ENCODE results near the gene STAB1. TPM values are rescaled to one million over a fixed set of nuclear protein-coding genes. Genes with fewer than 3 reads are reported as not detected.

STAB1 gene
- total and polyA plus RNA-seq, 2 of the 13 experiments (the other 11 are each of a cell fraction or from before 2014, with no cell fraction given): 0.09 to 0.34 TPM

DNA sequence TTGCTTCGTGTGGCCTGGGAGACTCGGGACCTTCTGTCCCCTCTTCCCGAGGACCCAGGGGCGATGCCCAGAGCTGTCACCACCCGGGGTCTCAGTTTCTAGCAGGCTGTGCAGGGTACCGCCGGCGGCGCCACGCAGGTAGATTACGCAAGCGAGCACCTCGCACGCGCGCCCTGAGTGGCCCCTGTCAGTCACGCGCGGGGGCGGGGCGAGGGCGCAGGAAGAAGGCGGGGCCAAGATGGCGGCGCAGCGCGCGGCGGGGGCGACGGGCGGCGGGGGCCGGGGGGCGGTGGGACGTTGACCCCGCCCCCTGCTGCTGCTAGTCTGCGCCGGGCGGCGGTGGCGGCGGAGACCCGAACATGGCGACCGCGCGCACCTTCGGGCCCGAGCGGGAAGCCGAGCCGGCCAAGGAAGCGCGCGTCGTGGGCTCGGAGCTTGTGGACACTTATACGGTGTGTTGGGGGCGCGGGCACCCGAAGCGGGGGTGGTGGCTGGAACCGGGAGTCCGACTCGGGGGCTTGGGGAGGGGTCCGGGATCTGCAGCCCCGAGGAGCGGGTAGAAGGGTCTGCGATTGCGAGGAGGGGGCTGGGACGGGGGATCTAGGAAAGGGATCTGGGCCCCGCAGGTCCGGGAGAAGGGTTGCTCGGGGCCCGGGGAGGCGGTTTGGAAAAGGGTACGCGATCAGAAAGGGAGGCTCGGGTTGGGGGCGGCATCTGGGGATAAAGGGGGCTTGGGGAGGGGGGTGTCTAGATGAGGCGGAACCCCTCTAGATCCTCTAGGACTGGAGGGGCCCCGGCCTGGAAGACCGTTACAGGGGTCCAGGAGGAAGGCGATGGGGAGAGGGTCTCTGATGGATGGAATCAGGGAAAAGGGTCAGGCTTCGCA, 39.6 kb upstream of the STAB1 start, which contains the start of gene NISCH (continued):
- TF ChIP-seq, protein P1, sequence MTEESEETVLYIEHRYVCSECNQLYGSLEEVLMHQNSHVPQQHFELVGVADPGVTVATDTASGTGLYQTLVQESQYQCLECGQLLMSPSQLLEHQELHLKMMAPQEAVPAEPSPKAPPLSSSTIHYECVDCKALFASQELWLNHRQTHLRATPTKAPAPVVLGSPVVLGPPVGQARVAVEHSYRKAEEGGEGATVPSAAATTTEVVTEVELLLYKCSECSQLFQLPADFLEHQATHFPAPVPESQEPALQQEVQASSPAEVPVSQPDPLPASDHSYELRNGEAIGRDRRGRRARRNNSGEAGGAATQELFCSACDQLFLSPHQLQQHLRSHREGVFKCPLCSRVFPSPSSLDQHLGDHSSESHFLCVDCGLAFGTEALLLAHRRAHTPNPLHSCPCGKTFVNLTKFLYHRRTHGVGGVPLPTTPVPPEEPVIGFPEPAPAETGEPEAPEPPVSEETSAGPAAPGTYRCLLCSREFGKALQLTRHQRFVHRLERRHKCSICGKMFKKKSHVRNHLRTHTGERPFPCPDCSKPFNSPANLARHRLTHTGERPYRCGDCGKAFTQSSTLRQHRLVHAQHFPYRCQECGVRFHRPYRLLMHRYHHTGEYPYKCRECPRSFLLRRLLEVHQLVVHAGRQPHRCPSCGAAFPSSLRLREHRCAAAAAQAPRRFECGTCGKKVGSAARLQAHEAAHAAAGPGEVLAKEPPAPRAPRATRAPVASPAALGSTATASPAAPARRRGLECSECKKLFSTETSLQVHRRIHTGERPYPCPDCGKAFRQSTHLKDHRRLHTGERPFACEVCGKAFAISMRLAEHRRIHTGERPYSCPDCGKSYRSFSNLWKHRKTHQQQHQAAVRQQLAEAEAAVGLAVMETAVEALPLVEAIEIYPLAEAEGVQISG (CRISPR knock-in tag; IDR thresholded peaks at IDR 0.05): no peak
- TF ChIP-seq, protein P2, sequence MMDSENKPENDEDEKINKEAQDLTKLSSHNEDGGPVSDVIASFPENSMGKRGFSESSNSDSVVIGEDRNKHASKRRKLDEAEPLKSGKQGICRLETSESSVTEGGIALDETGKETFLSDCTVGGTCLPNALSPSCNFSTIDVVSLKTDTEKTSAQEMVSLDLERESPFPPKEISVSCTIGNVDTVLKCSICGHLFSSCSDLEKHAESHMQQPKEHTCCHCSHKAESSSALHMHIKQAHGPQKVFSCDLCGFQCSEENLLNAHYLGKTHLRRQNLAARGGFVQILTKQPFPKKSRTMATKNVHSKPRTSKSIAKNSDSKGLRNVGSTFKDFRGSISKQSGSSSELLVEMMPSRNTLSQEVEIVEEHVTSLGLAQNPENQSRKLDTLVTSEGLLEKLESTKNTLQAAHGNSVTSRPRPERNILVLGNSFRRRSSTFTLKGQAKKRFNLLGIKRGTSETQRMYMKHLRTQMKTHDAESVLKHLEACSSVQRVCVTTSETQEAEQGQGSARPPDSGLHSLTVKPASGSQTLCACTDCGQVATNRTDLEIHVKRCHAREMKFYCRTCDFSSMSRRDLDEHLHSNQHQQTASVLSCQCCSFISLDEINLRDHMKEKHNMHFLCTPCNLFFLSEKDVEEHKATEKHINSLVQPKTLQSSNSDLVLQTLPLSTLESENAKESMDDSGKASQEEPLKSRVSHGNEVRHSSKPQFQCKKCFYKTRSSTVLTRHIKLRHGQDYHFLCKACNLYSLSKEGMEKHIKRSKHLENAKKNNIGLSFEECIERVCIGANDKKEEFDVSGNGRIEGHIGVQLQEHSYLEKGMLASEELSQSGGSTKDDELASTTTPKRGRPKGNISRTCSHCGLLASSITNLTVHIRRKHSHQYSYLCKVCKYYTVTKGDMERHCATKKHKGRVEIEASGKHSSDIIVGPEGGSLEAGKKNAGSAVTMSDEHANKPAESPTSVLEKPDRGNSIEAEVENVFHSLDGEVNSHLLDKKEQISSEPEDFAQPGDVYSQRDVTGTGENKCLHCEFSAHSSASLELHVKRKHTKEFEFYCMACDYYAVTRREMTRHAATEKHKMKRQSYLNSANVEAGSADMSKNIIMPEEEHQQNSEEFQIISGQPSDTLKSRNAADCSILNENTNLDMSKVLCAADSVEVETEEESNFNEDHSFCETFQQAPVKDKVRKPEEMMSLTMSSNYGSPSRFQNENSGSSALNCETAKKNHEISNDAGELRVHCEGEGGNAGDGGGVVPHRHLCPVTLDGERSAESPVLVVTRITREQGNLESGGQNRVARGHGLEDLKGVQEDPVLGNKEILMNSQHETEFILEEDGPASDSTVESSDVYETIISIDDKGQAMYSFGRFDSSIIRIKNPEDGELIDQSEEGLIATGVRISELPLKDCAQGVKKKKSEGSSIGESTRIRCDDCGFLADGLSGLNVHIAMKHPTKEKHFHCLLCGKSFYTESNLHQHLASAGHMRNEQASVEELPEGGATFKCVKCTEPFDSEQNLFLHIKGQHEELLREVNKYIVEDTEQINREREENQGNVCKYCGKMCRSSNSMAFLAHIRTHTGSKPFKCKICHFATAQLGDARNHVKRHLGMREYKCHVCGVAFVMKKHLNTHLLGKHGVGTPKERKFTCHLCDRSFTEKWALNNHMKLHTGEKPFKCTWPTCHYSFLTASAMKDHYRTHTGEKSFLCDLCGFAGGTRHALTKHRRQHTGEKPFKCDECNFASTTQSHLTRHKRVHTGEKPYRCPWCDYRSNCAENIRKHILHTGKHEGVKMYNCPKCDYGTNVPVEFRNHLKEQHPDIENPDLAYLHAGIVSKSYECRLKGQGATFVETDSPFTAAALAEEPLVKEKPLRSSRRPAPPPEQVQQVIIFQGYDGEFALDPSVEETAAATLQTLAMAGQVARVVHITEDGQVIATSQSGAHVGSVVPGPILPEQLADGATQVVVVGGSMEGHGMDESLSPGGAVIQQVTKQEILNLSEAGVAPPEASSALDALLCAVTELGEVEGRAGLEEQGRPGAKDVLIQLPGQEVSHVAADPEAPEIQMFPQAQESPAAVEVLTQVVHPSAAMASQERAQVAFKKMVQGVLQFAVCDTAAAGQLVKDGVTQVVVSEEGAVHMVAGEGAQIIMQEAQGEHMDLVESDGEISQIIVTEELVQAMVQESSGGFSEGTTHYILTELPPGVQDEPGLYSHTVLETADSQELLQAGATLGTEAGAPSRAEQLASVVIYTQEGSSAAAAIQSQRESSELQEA (CRISPR knock-in tag; IDR thresholded peaks at IDR 0.05; ENCODE audit: not compliant biosample characterization): no peak
- no peak for TF ChIP-seq ZNF12 (CRISPR knock-in tag; IDR thresholded peaks at IDR 0.05)
- peak; percentile 83 for TF ChIP-seq POLR2G (IDR thresholded peaks at IDR 0.05; ENCODE audit: low read depth, low read length)
- TF ChIP-seq ZNF839 (CRISPR knock-in tag; IDR thresholded peaks at IDR 0.05; ENCODE audit: borderline replicate concordance): no peak
- no peak for TF ChIP-seq NCOA1 (CRISPR knock-in tag; IDR thresholded peaks at IDR 0.05)
- TF ChIP-seq RORA (CRISPR knock-in tag; IDR thresholded peaks at IDR 0.05): no peak
- no peak for TF ChIP-seq ZNF775 (CRISPR knock-in tag; IDR thresholded peaks at IDR 0.05; ENCODE audit: borderline replicate concordance)
- TF ChIP-seq KLF11 (CRISPR knock-in tag; IDR thresholded peaks at IDR 0.05): 0 out of 2 replicates have a peak, but pooled peaks have one; percentile 27
- no peak for TF ChIP-seq RFXAP (CRISPR knock-in tag; IDR thresholded peaks at IDR 0.05; ENCODE audit: borderline replicate concordance)
- TF ChIP-seq, protein P3, sequence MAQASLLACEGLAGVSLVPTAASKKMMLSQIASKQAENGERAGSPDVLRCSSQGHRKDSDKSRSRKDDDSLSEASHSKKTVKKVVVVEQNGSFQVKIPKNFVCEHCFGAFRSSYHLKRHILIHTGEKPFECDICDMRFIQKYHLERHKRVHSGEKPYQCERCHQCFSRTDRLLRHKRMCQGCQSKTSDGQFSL (CRISPR knock-in tag; IDR thresholded peaks at IDR 0.05): no peak
- TF ChIP-seq ZNF549 (CRISPR knock-in tag; IDR thresholded peaks at IDR 0.05): no peak
- TF ChIP-seq, protein P4, sequence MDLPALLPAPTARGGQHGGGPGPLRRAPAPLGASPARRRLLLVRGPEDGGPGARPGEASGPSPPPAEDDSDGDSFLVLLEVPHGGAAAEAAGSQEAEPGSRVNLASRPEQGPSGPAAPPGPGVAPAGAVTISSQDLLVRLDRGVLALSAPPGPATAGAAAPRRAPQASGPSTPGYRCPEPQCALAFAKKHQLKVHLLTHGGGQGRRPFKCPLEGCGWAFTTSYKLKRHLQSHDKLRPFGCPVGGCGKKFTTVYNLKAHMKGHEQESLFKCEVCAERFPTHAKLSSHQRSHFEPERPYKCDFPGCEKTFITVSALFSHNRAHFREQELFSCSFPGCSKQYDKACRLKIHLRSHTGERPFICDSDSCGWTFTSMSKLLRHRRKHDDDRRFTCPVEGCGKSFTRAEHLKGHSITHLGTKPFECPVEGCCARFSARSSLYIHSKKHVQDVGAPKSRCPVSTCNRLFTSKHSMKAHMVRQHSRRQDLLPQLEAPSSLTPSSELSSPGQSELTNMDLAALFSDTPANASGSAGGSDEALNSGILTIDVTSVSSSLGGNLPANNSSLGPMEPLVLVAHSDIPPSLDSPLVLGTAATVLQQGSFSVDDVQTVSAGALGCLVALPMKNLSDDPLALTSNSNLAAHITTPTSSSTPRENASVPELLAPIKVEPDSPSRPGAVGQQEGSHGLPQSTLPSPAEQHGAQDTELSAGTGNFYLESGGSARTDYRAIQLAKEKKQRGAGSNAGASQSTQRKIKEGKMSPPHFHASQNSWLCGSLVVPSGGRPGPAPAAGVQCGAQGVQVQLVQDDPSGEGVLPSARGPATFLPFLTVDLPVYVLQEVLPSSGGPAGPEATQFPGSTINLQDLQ (CRISPR knock-in tag; IDR thresholded peaks at IDR 0.05): no peak

All from HepG2 (cell line).